ENCODE measurements around the gene LEMD2.
A peak's percentile ranks its signal among the peaks of the same experiment; 100 is the strongest.
"Not testable (repeated sequence)": the region's sequence is repeated elsewhere in the genome, so short reads cannot be mapped to it uniquely, and the experiment has no call there.

LEMD2 gene

DNA sequence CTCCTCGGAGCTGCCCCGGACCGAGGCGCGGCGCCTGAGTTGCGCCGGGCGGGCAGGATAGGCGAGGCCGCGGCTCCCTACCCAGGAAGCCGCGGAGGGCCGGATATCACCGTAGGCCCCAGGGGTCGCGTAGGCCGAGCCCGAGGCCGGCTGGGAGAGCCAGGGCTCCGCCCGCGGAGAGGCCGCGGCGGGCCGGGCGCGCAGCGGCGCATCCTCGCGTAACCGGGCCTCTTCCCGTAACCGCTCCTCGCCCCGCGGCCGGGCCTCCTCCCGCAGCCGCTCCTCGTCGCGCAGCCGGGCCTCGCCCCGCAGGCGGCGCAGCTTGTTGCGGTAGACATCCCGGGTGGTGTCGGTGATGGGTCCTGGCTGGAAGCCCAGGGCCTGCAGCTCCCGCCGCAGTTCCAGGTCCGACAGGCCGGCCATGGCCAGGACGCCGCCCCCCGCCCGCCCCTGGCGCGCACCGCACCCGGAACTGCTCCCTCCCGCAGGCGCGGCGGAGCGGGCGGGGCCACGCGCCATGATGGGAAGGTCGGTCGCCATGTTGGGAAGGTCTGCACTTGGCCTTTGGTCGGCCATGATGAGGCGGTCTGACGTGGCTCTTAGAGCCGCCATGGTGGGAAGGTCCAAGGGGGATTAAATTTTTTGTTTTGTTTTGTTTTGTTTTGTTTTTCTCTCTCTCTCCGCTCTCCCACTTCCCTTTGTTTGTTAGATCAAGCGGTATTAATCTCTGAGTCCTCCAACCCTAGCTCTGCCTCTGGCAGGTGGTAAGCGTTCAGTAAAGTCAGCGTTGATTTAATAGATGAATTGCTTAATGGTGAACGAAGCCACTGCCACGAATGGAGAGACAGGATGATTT, at the start of gene LEMD2:
TSS of gene LEMD2 (minus strand) at position 437 of the 856 bp plus-strand sequence. CDS start at position 423, 14 bp downstream.
- peak; percentile 96 for DNase-seq (ENCODE audit: low spot score)

DNA sequence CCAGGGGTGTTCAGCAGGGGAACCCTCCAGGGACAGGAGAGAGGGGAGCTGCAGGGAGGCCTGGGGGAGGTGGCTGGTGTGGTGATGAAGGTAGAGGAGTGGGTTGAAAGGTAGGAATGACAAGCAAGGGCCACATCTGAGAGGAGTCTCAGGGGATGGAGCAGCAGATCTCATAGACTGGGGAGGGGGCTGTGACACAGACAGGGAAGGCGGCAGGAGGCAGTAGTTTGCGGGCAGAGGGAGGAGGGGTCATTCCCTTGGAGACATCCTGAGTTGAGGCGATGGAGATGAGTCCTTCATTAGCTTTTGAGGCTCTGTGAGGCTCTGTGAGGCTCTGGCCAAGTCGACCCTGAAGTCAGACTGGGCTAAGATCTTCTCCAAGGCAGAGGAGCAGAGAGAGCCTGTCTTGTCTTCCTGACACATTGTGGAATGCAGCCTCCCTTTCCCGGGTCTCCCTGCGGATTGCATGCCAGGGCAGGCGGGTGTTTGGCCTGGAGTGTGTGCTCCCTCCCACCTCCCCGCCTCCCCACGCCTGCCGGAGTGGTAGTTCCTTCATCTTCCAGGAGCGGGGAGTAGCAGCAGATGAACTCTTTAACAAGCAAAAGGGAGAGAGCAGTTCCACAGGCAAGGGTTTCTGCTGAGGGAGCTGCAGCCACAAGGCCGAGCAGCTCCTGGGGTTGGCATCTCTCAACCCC, 49.2 kb upstream of the LEMD2 start:
- peak; percentile 53 for DNase-seq (ENCODE audit: low spot score)

DNA sequence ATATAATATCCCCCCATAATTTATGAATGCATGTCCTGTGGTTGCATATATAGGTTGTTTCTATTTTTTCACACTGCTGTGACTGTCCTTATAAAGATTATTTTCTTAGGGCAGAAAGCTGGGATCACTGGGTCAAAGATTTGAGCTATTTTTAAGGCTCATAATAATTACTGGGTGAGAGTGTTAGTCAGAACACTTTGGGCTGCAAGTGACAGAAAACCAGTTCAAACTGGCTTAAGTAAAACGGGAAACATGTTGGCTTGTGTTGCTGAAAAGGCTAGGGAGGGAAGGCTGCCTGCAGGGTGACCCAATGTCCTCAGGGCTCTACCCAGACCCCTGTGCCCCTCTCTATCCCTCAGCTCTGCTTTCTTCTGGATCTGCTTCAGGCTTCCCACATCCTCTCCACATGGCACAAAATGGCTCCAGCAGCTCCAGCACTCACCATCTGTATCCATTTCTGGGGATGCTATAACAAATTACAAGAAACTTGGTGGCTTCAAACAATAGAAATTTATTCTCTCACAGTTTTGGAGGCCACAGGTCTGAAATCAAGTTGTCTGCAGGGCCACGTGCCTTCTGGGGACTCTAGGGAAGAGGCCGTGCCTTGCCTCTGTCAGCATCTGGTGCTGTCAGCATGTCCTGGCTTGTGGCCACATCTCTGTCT, 48.0 kb upstream of the LEMD2 start:
- DNase-seq (ENCODE audit: low spot score), result no peak

DNA sequence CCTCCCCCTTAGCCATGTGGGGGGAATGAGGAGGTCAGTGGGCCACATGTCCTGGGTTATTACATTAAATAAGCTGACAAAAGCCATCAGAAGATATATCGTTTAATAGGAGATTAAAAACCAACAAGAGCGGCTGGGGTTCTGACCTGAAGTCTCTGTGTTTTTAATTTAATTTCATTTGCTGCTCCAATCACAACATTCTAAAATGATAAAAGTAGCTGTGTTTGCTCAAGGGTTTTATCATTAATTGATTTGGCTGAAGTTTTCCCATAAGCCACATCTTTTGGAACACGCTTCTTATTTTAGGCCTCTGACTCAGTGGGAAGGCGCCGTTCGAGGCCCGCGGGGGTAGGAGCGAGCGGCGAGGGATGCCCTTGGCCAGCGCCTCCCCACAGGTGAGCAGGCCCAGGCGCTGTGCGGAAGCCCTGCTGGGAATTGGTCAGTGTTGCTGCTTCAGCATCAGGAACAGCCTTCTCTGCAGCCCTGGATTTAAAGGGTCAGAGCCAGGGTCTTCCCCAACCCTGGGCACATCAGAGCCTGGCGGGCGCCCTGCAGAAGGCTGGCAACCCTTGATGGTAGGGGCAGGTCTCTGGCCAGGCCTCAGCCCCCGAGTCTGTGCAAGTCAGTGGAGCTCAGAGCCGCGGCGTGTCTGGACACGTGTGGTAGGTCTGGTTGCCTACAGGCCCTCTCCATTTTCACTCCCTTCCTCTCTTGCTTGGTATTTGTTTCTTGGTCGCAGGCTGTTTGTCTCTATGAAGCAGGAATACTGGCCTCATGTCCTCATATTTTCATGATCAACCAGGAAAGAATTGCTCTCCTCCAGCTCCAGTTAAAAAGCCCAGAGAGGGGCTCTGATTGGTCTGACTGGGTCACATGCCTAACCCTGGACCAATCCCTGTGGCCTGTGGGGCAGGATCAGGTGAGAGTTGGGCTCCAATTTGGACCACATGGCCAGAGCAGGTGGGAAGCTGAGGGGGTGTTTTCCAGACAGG, 45.8 kb upstream of the LEMD2 start:
- no peak for DNase-seq (ENCODE audit: low spot score)

DNA sequence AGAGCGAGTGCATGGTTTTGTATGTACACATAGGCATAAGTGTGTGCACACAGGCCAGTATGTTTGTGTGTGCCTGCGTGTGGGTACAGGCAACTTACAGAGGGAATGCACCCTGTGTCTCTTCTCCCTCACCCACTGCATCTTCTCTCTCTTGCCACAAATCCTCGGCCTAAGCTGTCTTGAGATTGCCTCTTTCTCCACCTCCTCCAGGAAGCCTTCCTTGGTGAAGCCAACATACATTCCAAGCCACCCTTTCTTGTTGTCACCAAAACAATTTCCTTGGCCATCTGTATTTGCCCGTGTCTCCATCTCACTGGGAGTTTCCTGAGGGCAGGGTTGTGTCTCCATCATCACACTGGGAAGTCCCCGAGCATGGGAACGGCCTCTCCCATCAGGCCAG, 44.7 kb upstream of the LEMD2 start:
- no peak for DNase-seq (ENCODE audit: low spot score)

DNA sequence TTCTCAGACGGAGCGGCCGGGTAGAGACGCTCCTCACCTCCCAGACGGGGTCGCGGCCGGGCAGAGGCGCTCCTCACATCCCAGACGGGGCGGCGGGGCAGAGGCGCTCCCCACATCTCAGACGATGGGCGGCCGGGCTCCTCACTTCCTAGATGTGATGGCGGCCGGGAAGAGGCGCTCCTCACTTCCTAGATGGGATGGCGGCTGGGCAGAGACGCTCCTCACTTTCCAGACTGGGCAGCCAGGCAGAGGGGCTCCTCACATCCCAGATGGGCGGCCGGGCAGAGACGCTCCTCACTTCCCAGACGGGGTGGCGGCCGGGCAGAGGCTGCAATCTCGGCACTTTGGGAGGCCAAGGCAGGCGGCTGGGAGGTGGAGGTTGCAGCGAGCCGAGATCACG, 43.9 kb upstream of the LEMD2 start:
- DNase-seq (ENCODE audit: low spot score), result not testable (repeated sequence)

DNA sequence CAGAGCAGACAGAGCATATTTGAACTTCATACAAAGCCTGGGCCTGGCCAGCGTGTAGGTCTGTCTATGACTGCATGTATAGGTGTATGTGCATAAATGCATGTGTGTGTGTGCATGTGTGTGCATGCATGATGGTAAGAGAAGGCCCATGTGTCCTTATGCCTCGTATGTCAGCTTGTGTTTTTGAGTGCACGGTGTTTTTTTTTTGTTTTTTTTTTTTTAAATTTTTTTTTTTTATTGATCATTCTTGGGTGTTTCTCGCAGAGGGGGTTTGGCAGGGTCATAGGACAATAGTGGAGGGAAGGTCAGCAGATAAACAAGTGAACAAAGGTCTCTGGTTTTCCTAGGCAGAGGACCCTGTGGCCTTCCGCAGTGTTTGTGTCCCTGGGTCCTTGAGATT, 42.8 kb upstream of the LEMD2 start:
- DNase-seq (ENCODE audit: low spot score), result not testable (repeated sequence)

DNA sequence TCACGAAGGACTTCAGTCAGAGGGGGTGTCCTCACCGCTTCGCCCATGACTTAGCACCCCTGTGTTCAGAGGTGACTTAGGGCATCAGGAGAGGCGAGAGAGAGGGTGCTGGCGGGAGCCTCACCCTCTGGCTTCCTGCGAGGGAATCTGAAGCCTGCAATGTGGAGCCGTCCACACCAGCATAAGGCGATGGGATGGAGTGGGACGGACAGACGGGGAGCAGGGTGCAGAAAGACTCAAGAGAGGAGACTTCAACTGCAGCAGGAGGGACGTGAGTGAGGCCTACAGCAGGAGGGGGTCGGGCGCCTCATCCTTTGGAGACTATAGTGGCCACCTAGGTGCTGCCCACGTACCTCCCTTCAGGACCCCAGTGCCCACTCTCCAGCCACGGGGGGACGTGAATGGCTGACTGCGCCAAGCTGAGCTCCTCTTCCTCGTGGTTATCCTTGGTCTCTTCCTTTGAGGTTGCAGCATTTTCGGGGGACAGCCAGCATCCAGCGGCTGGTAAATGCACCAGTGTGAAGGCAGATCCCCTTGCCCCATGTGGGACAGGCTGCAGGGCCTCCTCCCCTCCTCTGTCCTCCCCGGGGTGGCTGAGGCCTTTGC, 41.8 kb upstream of the LEMD2 start:
- no peak for DNase-seq (ENCODE audit: low spot score)

DNA sequence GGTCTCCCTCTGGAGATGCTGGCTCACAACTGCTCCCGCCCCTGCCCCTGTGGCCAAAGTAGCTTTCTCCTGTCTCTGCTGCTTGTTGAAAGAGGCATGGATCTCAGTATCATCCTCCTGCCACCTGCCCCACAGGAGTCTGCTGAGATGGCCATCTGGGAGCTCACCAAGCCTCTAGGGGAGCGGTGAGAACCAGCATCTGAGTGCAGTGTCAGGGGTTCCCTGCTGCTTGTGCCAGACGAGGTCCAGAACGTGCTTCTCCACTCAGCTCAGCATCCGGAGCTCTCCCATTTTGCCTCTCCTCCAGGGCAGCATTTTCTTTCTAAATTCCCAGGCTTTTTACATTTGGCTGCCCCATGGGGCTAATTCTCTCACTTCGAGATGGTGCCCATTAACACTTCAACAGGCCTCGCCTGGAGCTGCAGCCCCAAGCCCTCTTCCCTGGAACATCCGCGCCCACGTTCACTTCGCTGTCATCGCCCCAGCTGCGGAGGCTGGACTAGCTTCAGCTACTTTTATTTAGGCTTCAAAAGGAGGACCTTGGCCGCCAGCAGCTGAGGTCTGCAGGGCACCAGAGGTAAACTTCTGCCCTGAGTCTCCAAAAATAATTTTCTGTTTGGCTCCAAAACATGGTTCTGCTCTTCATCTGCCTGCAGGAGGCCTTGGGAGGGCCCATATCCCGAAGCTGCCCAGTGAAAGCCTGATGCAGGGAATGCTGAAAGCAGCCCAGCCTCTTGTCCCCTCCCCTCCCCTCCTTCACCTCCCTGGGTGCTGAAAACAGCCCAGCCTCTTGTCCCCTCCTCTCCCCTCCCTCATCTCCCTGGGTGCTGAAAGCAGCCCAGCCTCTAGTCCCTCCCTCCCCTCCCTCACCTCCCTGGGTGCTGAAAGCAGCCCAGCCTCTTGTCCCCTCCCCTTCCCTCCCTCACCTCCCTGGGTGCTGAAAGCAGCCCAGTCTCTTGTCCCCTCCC, 40.1 kb upstream of the LEMD2 start:
- no peak for DNase-seq (ENCODE audit: low spot score)

DNA sequence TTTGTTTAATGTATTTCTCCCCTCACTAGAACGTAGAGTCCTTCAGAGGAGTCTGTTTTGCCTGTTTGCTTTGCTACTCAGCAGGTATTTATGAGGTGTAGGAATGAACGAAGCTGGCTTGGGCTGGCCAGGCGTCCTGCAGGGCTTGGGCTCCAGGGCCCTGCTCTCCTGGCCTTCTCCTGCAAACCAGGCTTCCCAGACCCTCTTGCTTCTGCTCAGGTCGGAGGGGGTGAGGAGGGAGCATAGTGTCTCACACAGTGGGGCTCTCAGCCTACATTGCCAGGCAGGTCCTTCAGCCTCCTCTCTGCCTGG, 39.5 kb upstream of the LEMD2 start:
- DNase-seq (ENCODE audit: low spot score), result no peak

DNA sequence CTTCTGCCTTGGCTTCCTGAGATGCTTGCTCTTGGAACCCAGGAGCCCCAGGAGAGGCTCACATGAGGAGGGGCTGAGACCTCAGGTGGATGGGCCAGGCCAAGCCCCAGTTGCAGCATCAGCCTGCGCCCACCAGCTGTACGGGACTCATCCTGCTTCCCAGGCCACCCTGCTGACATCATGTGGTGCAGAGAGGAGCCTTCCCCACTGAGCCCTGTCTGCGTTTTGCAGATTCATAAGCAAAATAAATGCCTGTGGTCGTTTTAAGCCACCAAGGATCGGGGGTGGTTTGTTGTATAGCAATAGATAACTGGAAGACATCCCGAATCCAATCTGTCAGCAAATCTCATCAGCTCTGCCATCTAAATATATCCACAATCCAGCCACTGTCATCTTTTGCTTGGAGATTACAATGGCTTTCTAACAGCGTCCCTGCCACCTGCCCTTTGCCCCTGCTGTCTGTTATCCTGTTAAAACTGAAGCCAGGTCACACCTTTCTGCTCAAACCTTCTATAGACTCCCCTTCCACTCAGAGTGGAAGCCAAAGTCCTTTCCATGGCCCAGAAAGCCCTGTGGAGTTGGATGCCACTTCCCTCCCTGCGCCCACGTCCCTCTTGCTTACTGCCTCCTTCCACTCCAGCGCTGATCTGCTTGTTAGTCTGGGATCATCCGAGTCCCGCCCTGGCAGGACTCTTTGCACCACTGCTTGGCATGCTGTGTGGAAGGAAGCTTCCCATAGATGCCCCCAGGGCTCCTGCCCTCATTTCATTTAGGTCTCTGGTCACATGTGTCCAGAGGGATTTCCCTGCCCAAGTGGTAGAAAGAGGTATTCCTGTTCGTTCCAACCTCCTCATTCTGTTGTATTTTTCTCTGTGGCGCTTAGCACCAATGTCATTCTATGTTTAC, 38.9 kb upstream of the LEMD2 start:
- DNase-seq (ENCODE audit: low spot score), result no peak

DNA sequence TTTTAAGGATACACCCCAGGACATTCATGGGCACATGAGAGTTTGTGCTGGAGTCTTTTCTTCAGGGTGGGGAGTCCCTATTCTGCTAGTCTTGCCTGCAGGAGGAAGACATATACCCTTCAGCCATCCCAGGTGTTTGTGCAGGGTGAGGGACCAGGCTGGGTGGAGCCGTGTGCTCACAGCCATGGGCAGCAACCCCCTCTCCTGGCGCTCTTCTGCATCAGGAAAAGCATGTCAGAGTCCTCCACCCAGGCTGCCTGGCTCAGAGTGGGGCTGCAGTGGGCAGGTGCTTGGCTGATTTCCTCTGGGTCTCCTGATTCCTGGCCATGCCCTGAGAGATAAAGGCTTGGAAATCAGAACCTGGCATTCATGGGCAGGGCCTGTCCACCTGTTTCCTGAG, 37.6 kb upstream of the LEMD2 start:
- no peak for DNase-seq (ENCODE audit: low spot score)

DNA sequence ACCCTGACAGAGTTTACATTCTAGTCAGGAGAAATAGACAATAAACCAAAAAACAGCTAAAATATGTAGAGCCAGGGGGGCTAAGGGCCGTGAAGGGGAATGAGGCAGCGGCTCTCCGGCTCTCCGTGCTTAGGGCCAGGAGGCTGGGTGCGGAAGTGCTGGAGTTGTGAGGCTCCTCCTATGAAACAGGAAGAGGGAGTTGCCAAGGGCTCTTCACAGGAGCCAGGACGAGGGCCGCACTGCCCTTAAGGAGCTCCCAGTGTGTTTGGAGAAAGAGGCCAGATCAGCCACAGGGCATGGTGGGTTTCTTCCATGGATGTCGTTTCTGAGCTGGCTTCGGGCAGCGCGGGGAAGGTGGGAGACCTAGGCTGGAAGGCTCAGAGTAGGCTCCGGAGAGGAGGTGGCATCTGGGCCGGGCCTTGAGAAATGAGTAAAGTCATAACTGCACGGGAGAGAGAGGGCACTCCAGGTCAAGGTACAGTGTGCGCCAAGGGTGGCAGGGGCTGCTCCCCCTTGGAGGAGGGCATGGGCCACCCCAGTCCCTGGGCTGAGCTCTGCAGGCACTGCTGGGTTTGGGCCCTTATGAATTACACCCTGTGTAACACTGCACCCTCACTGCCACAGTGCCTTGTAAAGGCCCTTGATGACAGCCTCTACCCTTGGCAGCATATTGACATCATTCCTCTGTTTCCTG, 35.7 kb upstream of the LEMD2 start:
- no peak for DNase-seq (ENCODE audit: low spot score)

DNA sequence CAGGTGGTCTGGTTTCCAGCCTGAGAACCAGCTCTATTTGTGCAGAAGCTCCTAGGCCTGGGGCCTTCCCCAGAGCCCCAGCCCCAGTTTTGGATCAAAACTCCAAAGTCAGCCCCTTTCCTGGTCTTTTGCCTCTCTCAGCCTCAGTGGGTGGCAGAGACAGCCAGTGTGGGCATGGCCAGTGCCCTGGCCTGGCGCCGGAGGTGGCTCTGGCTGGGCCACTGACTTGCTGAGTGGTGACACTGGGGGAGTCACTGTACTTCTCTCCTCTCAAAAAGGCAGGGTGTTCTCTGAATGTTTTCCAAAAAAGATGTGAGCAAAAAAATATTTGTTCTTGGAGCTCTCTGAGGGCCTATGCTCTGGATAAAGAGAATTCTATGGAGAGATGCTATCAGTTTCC, 34.9 kb upstream of the LEMD2 start:
- DNase-seq (ENCODE audit: low spot score), result no peak

DNA sequence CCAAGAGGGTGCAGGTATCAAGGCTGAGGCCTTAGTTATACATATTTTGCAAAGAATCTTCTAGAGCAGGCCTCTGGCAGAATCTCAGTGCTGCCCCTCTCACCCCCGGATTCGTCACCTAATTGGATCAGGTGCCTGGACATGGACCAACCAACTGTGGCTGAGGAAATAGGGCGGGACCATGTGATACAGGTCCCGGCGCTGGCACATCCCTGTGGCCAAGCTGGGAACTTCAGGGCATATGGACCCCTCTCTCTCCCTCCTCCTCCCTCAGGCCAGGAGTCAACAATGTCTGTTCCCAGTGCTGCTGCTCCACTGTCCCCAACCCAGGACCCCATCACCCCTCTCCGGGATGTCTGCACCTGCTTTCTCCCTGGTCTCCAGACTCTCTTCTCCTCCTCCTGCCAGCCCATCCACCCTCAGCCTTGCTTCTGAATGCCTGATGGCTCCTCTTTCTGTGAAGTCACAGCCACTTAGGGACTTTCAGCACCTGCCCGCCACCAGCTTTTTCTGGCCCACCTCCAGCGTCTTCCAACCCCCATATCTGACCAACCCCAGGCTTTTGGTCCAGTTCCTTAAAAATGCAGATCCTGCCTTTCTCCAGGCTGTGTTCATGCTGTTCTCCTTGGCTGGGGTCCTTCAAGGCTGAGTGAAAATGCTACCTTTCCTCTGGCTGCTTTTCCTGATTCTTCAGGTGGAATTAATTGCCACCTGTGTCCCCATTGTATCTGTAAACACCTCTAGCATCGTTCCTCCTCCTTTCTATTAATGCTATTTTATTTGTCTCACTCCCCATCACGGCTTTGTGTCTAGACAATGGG, 33.9 kb upstream of the LEMD2 start:
- DNase-seq (ENCODE audit: low spot score), result peak; percentile 93

DNA sequence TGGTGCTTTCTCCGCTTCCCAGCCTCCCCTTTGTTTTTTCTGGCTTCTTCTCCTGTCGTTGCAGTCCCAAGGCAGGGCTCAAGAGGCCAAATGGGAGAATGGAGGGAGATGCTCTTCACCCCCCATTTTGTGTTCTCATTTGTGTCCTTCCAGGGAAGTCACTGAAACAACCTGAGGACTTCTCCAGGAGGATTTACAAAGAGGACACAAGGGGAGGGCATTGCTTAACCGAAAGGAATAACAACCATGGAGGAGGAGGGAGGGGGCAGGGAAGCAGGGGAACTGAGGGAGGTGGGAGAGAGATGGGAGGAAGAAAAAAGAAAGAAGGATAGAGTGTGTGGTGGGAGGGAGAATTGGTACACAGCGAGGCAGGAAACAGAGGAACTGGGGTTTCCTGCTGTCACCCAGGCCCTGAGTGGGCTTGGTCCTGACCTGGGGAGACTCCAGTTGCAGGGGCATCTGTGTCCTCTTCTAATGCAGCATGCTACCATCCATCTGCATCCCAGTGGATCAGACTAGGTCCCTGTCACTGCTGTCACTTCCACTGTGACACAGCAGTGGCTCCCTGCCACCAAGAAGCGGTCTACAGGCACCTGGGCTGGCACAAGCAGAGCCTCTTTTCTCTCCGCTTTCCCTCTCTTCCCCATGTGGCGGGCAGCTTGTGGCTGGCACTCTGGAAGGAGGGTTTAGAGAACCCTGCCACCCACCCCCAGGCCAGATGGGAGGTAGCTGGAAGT, 32.0 kb upstream of the LEMD2 start:
- DNase-seq (ENCODE audit: low spot score), result no peak

DNA sequence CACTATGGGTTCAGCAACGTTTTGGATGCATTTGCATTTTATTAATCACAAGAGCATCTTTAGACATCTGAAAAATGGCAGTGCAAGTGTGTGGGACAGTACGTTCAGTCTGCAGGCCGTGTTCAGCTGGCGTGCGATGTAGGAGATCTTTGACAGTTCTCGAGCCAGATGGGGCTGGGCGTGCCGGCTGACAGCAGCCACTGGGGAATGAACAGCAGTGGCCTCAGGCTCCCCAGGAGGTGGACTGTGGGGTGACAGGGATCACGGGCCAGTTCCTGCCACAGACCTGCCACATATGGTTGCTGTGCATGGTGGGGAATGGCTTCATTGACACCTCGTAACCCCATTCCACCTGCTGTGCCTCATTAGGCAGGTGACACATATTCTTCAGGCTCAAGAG, 31.3 kb upstream of the LEMD2 start:
- DNase-seq (ENCODE audit: low spot score), result no peak
